ENCODE data around the gene NAPB. TPM values are rescaled to one million over a fixed set of nuclear protein-coding genes. Genes with fewer than 3 reads are reported as not detected.

Gene NAPB
- total RNA-seq, 2 experiments from 2014 or later = 7.3 to 7.6 TPM

GRCh38 chr20:23331450-23332350 lies 89.6 kb downstream of the NAPB start:
- H3K4me3 Mint-ChIP-seq = no peak overlapping the region
- DNase-seq = no peak
- ChIA-PET CTCF (no interaction called here), POLR2A (no interaction called here)
- H3K27ac Mint-ChIP-seq = no peak overlapping the region
- no peaks in the 10 kb centered on the region for H3K4me1 Mint-ChIP-seq (ENCODE audit: low read depth)
- H3K9me3 Mint-ChIP-seq = no peaks in the 10 kb centered on the region
- no peaks in the 10 kb centered on the region for H3K36me3 Mint-ChIP-seq
- H3K27me3 Mint-ChIP-seq = no peaks in the 10 kb centered on the region
- intact Hi-C loops (cut with micrococcal nuclease) = no loop called here

GRCh38 chr20:23327617-23328333 lies 93.5 kb downstream of the NAPB start:
- H3K36me3 Mint-ChIP-seq = no peaks in the 10 kb centered on the region
- H3K4me1 Mint-ChIP-seq (ENCODE audit: low read depth) = no peaks in the 10 kb centered on the region
- no peaks in the 10 kb centered on the region for H3K9me3 Mint-ChIP-seq
- no peak overlapping the region for H3K4me3 Mint-ChIP-seq
- intact Hi-C loops (cut with micrococcal nuclease) = no loop called here
- CTCF ChIA-PET = interaction anchor here (0.7 kb wide), 1 partner anchor 172 kb away, joined by 3 read pairs; no protein-coding TSS in a partner anchor
- POLR2A ChIA-PET = no interaction called here
- no peak overlapping the region for H3K27ac Mint-ChIP-seq
- H3K27me3 Mint-ChIP-seq = no peaks in the 10 kb centered on the region
- DNase-seq = no peak

GRCh38 chr20:23326774-23327173 lies 94.5 kb downstream of the NAPB start:
- DNase-seq = no peak
- Mint-ChIP-seq H3K27me3 (no peaks in the 10 kb centered on the region), H3K4me3 (no peak overlapping the region), H3K27ac (no peak overlapping the region), H3K4me1 (ENCODE audit: low read depth) (no peaks in the 10 kb centered on the region), H3K9me3 (no peaks in the 10 kb centered on the region), H3K36me3 (no peaks in the 10 kb centered on the region)
- intact Hi-C loops (cut with micrococcal nuclease) = no loop called here
- ChIA-PET POLR2A (no interaction called here), CTCF (no interaction called here)

GRCh38 chr20:23325107-23325506 lies 96.2 kb downstream of the NAPB start:
- ChIA-PET POLR2A (interaction anchor here (0.7 kb wide), 1 partner anchor 25 kb away, joined by 4 read pairs; the partner anchor contains the start of gene NXT1), CTCF (interaction anchor here (0.6 kb wide), 1 partner anchor 64 kb away, joined by 3 read pairs; no protein-coding TSS in a partner anchor)
- H3K27ac Mint-ChIP-seq = no peak overlapping the region
- H3K27me3 Mint-ChIP-seq = no peaks in the 10 kb centered on the region
- intact Hi-C loops (cut with micrococcal nuclease) = no loop called here
- DNase-seq = no peak
- H3K4me1 Mint-ChIP-seq (ENCODE audit: low read depth) = no peaks in the 10 kb centered on the region
- H3K9me3 Mint-ChIP-seq = no peaks in the 10 kb centered on the region
- H3K36me3 Mint-ChIP-seq = no peaks in the 10 kb centered on the region
- no peak overlapping the region for H3K4me3 Mint-ChIP-seq

Other genes with a start within 250 kb of the NAPB start
- gene NXT1, start 70.7 kb downstream of the NAPB start, total RNA-seq = 10 to 100 TPM; 39.0 to 39.3 TPM
- 1 to 10 TPM; 6.6 to 7.5 TPM for gene GZF1, start 59.3 kb downstream of the NAPB start, total RNA-seq
- gene CSTL1, start 18.2 kb upstream of the NAPB start, total RNA-seq = not detected
- gene CST11, start 31.4 kb upstream of the NAPB start, total RNA-seq = not detected
- not detected for gene CST8, start 69.6 kb upstream of the NAPB start, total RNA-seq
- not detected for gene CST9L, start 147.0 kb upstream of the NAPB start, total RNA-seq
- not detected for gene CST9, start 184.4 kb upstream of the NAPB start, total RNA-seq
- under 1 TPM; 0.26 to 0.29 TPM for gene CST3, start 216.5 kb upstream of the NAPB start, total RNA-seq